H1 (cell line): ENCODE results near the gene CHST13. TPM values are rescaled to one million over a fixed set of nuclear protein-coding genes. Genes with fewer than 3 reads are reported as not detected.

Experiments used
- CTCF ChIA-PET: fragments of 300-600 bp; sonication (Branson Sonifier 250); formaldehyde crosslinking; loops from one replicate; lab custom pipeline; 2021; ENCODE audit not compliant: partially characterized antibody; lab: Charles Lee
- POLR2A ChIA-PET: fragments of 300-600 bp; sonication (Branson Sonifier 250); formaldehyde crosslinking; loops from one replicate; lab custom pipeline; 2021; ENCODE audit warnings: inconsistent platforms; ENCODE audit not compliant: partially characterized antibody; lab: Charles Lee
- DNase-seq, 2 experiments: peaks; one replicate each; pipeline versions ENCODE4 v3.0.0 to v3.0.0-alpha.2; 2010 to 2022; ENCODE audit warnings: low spot score in 2 of 2, low read depth in 1 of 2, mixed read lengths in 1 of 2
- FAIRE-seq: peaks from 2 replicates; lab custom pipeline; 2011; peaks lifted over from hg19 to GRCh38; lab: Jason Lieb, UNC
- H2AFZ ChIP-seq: 2 replicates; pipeline ENCODE4 v1.8.1; 2012; ENCODE audit warnings: low read length, inconsistent platforms
- H2AK5ac ChIP-seq: 2 replicates; pipeline ENCODE4 v1.6.1; 2013; ENCODE audit warnings: low read depth, low read length
- H2BK120ac ChIP-seq: replicated peaks from 2 replicates; pipeline ENCODE3; 2013; ENCODE audit warnings: low read depth, low read length, inconsistent platforms
- H2BK12ac ChIP-seq: 2 replicates; pipeline ENCODE4 v1.6.1; 2013; ENCODE audit warnings: low read depth, low read length
- H2BK15ac ChIP-seq: 2 replicates; pipeline ENCODE4 v1.6.1; 2013; ENCODE audit warnings: low read length
- H2BK20ac ChIP-seq: 2 replicates; pipeline ENCODE4 v1.6.1; 2013; ENCODE audit warnings: low read length
- H2BK5ac ChIP-seq: 2 replicates; pipeline ENCODE4 v1.6.1; 2013; ENCODE audit warnings: low read depth, low read length
- H3K14ac ChIP-seq: 2 replicates; pipeline ENCODE4 v1.6.1; 2013; ENCODE audit warnings: inconsistent platforms; ENCODE audit not compliant: insufficient read length
- H3K18ac ChIP-seq: 2 replicates; pipeline ENCODE4 v1.6.1; 2013; ENCODE audit warnings: low read length; ENCODE audit errors: extremely low read depth
- H3K23ac ChIP-seq: 2 replicates; pipeline ENCODE4 v1.6.1; 2013; ENCODE audit warnings: inconsistent platforms; ENCODE audit not compliant: insufficient read length
- H3K23me2 ChIP-seq: 2 replicates; pipeline ENCODE4 v1.6.1; 2013; ENCODE audit warnings: low read depth, low read length
- H3K27ac ChIP-seq: 2 replicates; pipeline ENCODE4 v1.6.1; 2011; ENCODE audit warnings: low read depth, low read length, inconsistent platforms
- H3K27me3 ChIP-seq, 4 experiments: replicated peaks in 1 of 4; 1 replicate in 1 of 4; 2 replicates in 3 of 4; pipeline versions ENCODE4 v1.6.1 to v1.8.1; 2011 to 2013; ENCODE audit warnings: low read length in 3 of 4, mild to moderate bottlenecking in 3 of 4, inconsistent platforms in 2 of 4, mixed read lengths in 2 of 4, moderate library complexity in 1 of 4; ENCODE audit not compliant: control insufficient read depth in 3 of 4, insufficient read depth in 3 of 4; ENCODE audit errors: extremely low read depth in 1 of 4
- H3K36me3 ChIP-seq, 4 experiments: 2 replicates each; pipeline versions ENCODE4 v1.6.1 to v1.8.1; 2011 to 2013; ENCODE audit warnings: mild to moderate bottlenecking in 4 of 4, low read length in 3 of 4, moderate library complexity in 2 of 4, control low read depth in 1 of 4, inconsistent platforms in 1 of 4; ENCODE audit not compliant: insufficient read depth in 4 of 4, control insufficient read depth in 2 of 4
- H3K4ac ChIP-seq: replicated peaks from 2 replicates; pipeline ENCODE3; 2013; ENCODE audit warnings: low read length, low read depth, mixed read lengths, inconsistent platforms; ENCODE audit not compliant: insufficient read length
- H3K4me1 ChIP-seq, 4 experiments: replicated peaks in 1 of 4; 1 replicate in 1 of 4; 2 replicates in 3 of 4; pipeline versions ENCODE4 v1.6.1 to v1.8.1; 2011 to 2013; ENCODE audit warnings: low read length in 3 of 4, inconsistent platforms in 2 of 4, mixed read lengths in 1 of 4; ENCODE audit not compliant: insufficient read depth in 4 of 4, control insufficient read depth in 3 of 4
- H3K4me2 ChIP-seq, 2 experiments: 2 replicates each; pipeline versions ENCODE4 v1.6.1 to v1.8.1; 2011 to 2013; ENCODE audit warnings: low read depth in 2 of 2, low read length in 2 of 2, control low read depth in 1 of 2, inconsistent platforms in 1 of 2, mild to moderate bottlenecking in 1 of 2; ENCODE audit not compliant: insufficient read depth in 1 of 2
- H3K4me3 ChIP-seq, 4 experiments: fragments of 200-600, 300-600 bp in 1 of 4; sonication (generic), shearing (Covaris generic), sonication (Bioruptor Twin) in 1 of 4; 2 replicates each; pipeline versions ENCODE4 v1.5.1 to v1.8.1; 2011 to 2016; ENCODE audit warnings: low read length in 4 of 4, low read depth in 3 of 4, control low read depth in 2 of 4, inconsistent platforms in 2 of 4, mild to moderate bottlenecking in 2 of 4, mixed read lengths in 1 of 4, moderate library complexity in 1 of 4; ENCODE audit not compliant: insufficient read depth in 2 of 4; ENCODE audit errors: extremely low read depth in 1 of 4
- H3K56ac ChIP-seq: replicated peaks from 2 replicates; pipeline ENCODE3; 2013; ENCODE audit warnings: low read depth, mild to moderate bottlenecking, mixed read lengths, low read length, inconsistent platforms; ENCODE audit not compliant: insufficient read length
- H3K79me1 ChIP-seq: 2 replicates; pipeline ENCODE4 v1.6.1; 2013; ENCODE audit warnings: low read depth, low read length, control low read depth
- H3K79me2 ChIP-seq, 2 experiments: 2 replicates each; pipeline versions ENCODE4 v1.6.1 to v1.8.1; 2012 to 2013; ENCODE audit warnings: low read length in 2 of 2, mild to moderate bottlenecking in 2 of 2, inconsistent platforms in 1 of 2; ENCODE audit not compliant: insufficient read depth in 2 of 2, control insufficient read depth in 1 of 2
- H3K9ac ChIP-seq, 4 experiments: replicated peaks in 1 of 4; 1 replicate in 1 of 4; 2 replicates in 3 of 4; pipeline versions ENCODE4 v1.6.1 to v1.8.1; 2011 to 2013; ENCODE audit warnings: low read depth in 3 of 4, low read length in 3 of 4, control low read depth in 2 of 4, mild to moderate bottlenecking in 2 of 4, moderate library complexity in 2 of 4, inconsistent platforms in 1 of 4; ENCODE audit errors: extremely low read depth in 1 of 4
- H3K9me3 ChIP-seq, 2 experiments: 2 replicates each; pipeline versions ENCODE4 v1.6.1 to v1.8.1; 2012 to 2013; ENCODE audit warnings: mild to moderate bottlenecking in 2 of 2, moderate library complexity in 2 of 2, control low read depth in 1 of 2, inconsistent platforms in 1 of 2, low read depth in 1 of 2, low read length in 1 of 2, mixed read lengths in 1 of 2; ENCODE audit not compliant: insufficient read depth in 2 of 2
- H4K20me1 ChIP-seq, 2 experiments: replicated peaks in 1 of 2; 2 replicates each; pipeline versions ENCODE3 to v1.8.1; 2011 to 2013; ENCODE audit warnings: inconsistent platforms in 2 of 2, low read length in 2 of 2, mild to moderate bottlenecking in 1 of 2; ENCODE audit not compliant: insufficient read depth in 2 of 2, control insufficient read depth in 1 of 2
- H4K5ac ChIP-seq: 2 replicates; pipeline ENCODE4 v1.6.1; 2013; ENCODE audit warnings: low read length, low read depth, mixed read lengths, inconsistent platforms; ENCODE audit not compliant: insufficient read length
- H4K8ac ChIP-seq: 2 replicates; pipeline ENCODE4 v1.8.0; 2013; ENCODE audit warnings: mild to moderate bottlenecking, moderate library complexity, low read length, inconsistent platforms; ENCODE audit not compliant: insufficient read depth; ENCODE audit errors: extremely low read depth
- H4K91ac ChIP-seq: replicated peaks from 2 replicates; pipeline ENCODE3; 2013; ENCODE audit warnings: low read length, mixed read lengths, inconsistent platforms; ENCODE audit not compliant: insufficient read length
- CBX8 ChIP-seq: fragments of 300-800, 300-1000 bp; sonication (generic); IDR thresholded peaks from 2 replicates; pipeline ENCODE4 v1.7.1; 2016; ENCODE audit warnings: low read depth, low read length, borderline replicate concordance
- CHD2 ChIP-seq: IDR thresholded peaks from 2 replicates; pipeline ENCODE4 v1.6.1; 2012; ENCODE audit warnings: low read length, improper control_type of control experiment
- GTF2F1 ChIP-seq: IDR thresholded peaks from 2 replicates; pipeline ENCODE4 v1.6.1; 2012; ENCODE audit warnings: low read depth, low read length, improper control_type of control experiment, borderline replicate concordance
- HDAC6 ChIP-seq: IDR thresholded peaks from one replicate; pipeline ENCODE4 v1.7.1; 2012; ENCODE audit warnings: low read depth, mild to moderate bottlenecking, inconsistent platforms, low read length, moderate library complexity
- JUN ChIP-seq: IDR thresholded peaks from 2 replicates; pipeline ENCODE4 v1.6.1; 2011; ENCODE audit warnings: low read depth, mild to moderate bottlenecking, improper control_type of control experiment, low read length
- KDM4A ChIP-seq: IDR thresholded peaks from one replicate; pipeline ENCODE4 v1.7.1; 2012; ENCODE audit warnings: low read depth, mild to moderate bottlenecking, moderate library complexity, low read length, inconsistent platforms; ENCODE audit not compliant: severe bottlenecking
- PHF8 ChIP-seq: fragments of 200-600 bp; sonication (generic); conservative IDR thresholded peaks from 2 replicates; pipeline ENCODE4 v1.7.1; 2012; ENCODE audit warnings: low read depth, mild to moderate bottlenecking, inconsistent platforms, low read length, moderate library complexity
- POLR2A ChIP-seq, 2 experiments: IDR thresholded peaks; 1 replicate in 1 of 2; 2 replicates in 1 of 2; pipeline ENCODE4 v1.6.1; 2011; ENCODE audit warnings: low read depth in 2 of 2, low read length in 2 of 2, mild to moderate bottlenecking in 2 of 2; ENCODE audit errors: control extremely low read depth in 1 of 2
- RAD21 ChIP-seq, 2 experiments: IDR thresholded peaks in 1 of 2; conservative IDR thresholded peaks in 1 of 2; 2 replicates each; pipeline ENCODE4 v1.6.1; 2011; ENCODE audit warnings: low read depth in 2 of 2, low read length in 2 of 2, improper control_type of control experiment in 1 of 2, inconsistent platforms in 1 of 2, mild to moderate bottlenecking in 1 of 2, moderate library complexity in 1 of 2
- RNF2 ChIP-seq: fragments of 200-900, 300-1000 bp; sonication (generic); IDR thresholded peaks from 2 replicates; pipeline ENCODE4 v1.7.1; 2016; ENCODE audit warnings: borderline replicate concordance, low read depth, mild to moderate bottlenecking, antibody characterized with exemption, low read length; ENCODE audit not compliant: poor library complexity, severe bottlenecking; ENCODE audit errors: missing control alignments
- SIN3A ChIP-seq, 2 experiments: IDR thresholded peaks in 1 of 2; conservative IDR thresholded peaks in 1 of 2; 2 replicates each; pipeline ENCODE4 v1.6.1; 2011 to 2012; ENCODE audit warnings: low read length in 2 of 2, improper control_type of control experiment in 1 of 2, low read depth in 1 of 2, mild to moderate bottlenecking in 1 of 2
- SIX5 ChIP-seq: IDR thresholded peaks from 2 replicates; pipeline ENCODE4 v1.6.1; 2011; ENCODE audit warnings: mild to moderate bottlenecking, low read depth, low read length
- SP1 ChIP-seq: IDR thresholded peaks from 2 replicates; pipeline ENCODE4 v1.6.1; 2011; ENCODE audit warnings: low read depth, low read length
- TCF12 ChIP-seq: IDR thresholded peaks from 2 replicates; pipeline ENCODE4 v1.6.1; 2011; ENCODE audit warnings: low read depth, mild to moderate bottlenecking, low read length
- WGBS, 2 experiments: shearing (Covaris generic) in 1 of 2; methylation state at CpG; one replicate each; pipeline versions ENCODE4 v1.1.6 to v1.1.7; 2013 to 2015; ENCODE audit warnings: low lambda C conversion rate in 2 of 2, mixed read lengths in 2 of 2, inconsistent platforms in 1 of 2, low coverage in 1 of 2, missing lambda C conversion rate in 1 of 2; ENCODE audit not compliant: insufficient replicate concordance in 2 of 2, insufficient coverage in 1 of 2, insufficient read length in 1 of 2; ENCODE audit errors: extremely low coverage in 1 of 2, missing lambda C conversion rate in 1 of 2; 5-methylcytosine and 5-hydroxymethylcytosine counted together
- polyA plus RNA-seq, 7 experiments: library from polyadenylated mRNA; depleted of rRNA in 3 of 7; stranded (reverse) in 5 of 7; unstranded in 2 of 7; fragments of >200 nt in 5 of 7; fragments of 200-250 nt in 2 of 7; gene quantifications; 1 replicate in 5 of 7; 2 replicates in 1 of 7; 4 replicates in 1 of 7; pipeline versions ENCODE4 v1.2.1 to v1.2.3, GENCODE V29; 2011 to 2013; ENCODE audit warnings: missing spikeins in 2 of 7, mixed read lengths in 2 of 7
- total RNA-seq: library from RNA; stranded (reverse); fragmentation: NEBNext Ultra II Directional; extraction: Animal tissue kit (Norgen Biotek cat#: 25700); gene quantifications from 2 replicates; pipeline ENCODE4 v1.2.1, GENCODE V29; 2021

CHST13 gene
- total and polyA plus RNA-seq, 2 of the 8 experiments (the other 6 are each of a cell fraction or from before 2014, with no cell fraction given), result 5.4 to 11.7 TPM

DNA sequence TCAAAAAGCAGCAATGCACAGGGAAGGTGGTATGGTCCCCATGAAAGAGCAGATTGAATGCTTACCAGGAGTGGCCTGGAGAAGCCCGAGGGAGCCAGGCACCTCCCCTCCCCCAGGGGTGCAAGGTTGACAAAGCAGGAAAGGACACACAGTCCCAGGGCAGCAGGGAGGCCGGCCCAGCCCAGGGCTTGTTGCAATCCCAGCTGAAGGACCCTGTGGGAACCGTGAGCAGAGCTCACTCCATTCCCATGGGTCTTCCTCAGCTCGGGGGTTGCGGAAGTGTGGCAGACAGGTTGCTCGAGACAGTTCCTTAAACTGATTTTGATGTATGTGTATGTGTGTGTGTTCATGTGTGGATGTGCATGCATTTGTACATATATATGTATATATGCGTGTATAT, 22.2 kb upstream of the CHST13 start:
- no peak overlapping the region for H3K4me3 ChIP-seq
- H2BK12ac ChIP-seq, result no peak overlapping the region
- H2BK5ac ChIP-seq, result no peak overlapping the region; the same call in 1 of the 2 replicates
- no peak for FAIRE-seq
- no peak overlapping the region for H2AFZ ChIP-seq
- H3K23me2 ChIP-seq, result peaks cover 2% of the 10 kb centered on the region; the same call in 1 of the 2 replicates
- H3K18ac ChIP-seq, result no peak overlapping the region
- no peak overlapping the region for H3K23ac ChIP-seq
- no peaks in the 10 kb centered on the region for H3K9me3 ChIP-seq
- H3K4me1 ChIP-seq, result peaks cover 0 to 22% (median 16%) of the 10 kb centered on the region in 4 experiments; a peak in 6 of 7 replicates
- ChIA-PET CTCF (interaction anchor here (0.5 to 6.6 kb wide), 5 partner anchors 10 to 527 kb away, joined by 3 to 49 read pairs (median 3); no protein-coding TSS in a partner anchor), POLR2A (no interaction called here)
- H3K36me3 ChIP-seq, result no peaks in the 10 kb centered on the region; a peak in 1 of 8 replicates
- H4K5ac ChIP-seq, result no peak overlapping the region
- H3K79me1 ChIP-seq, result no peaks in the 10 kb centered on the region; the same call in 1 of the 2 replicates
- peaks cover 0 to 3% of the 10 kb centered on the region in 2 experiments; a peak in 1 of 4 replicates for H3K79me2 ChIP-seq
- 75% methylated on average over 7 of the region's 7 CpGs; no CpG with 5 or more reads in 1 of the 2 experiments for WGBS, 2 experiments
- peak overlapping the region; percentile 50 for H3K4ac ChIP-seq
- H4K8ac ChIP-seq, result no peak overlapping the region
- no peak overlapping the region for H3K56ac ChIP-seq
- no peak overlapping the region for H3K14ac ChIP-seq
- no peak overlapping the region; the same call in 1 of the 2 replicates for H2AK5ac ChIP-seq
- peaks cover 0 to 6% of the 10 kb centered on the region in 2 experiments for H4K20me1 ChIP-seq
- H2BK15ac ChIP-seq, result no peak overlapping the region
- no peak overlapping the region for H3K9ac ChIP-seq
- H2BK20ac ChIP-seq, result no peak overlapping the region
- no peak overlapping the region for H3K27ac ChIP-seq
- H4K91ac ChIP-seq, result no peak overlapping the region
- H3K27me3 ChIP-seq, result no peaks in the 10 kb centered on the region; a peak in 1 of 7 replicates
- no peak overlapping the region for H2BK120ac ChIP-seq
- no peak for DNase-seq
- H3K4me2 ChIP-seq, result no peak overlapping the region
- TF ChIP-seq RNF2 (no peak), TCF12 (no peak), HDAC6 (no peak), RAD21 (IDR thresholded peaks at IDR 0.05 in 1 of 2, conservative IDR thresholded peaks at IDR 0.05 in 1 of 2; ENCODE audit: low read depth in 2 of 2, low read length in 2 of 2) (no peak), KDM4A (no peak), SP1 (no peak), POLR2A (IDR thresholded peaks at IDR 0.05; ENCODE audit: control extremely low read depth in 1 of 2, low read depth in 2 of 2, low read length in 2 of 2) (no peak), PHF8 (no peak), CBX8 (no peak), CHD2 (no peak), SIX5 (no peak), GTF2F1 (no peak), JUN (no peak), SIN3A (conservative IDR thresholded peaks at IDR 0.05 in 1 of 2, IDR thresholded peaks at IDR 0.05 in 1 of 2; ENCODE audit: low read depth in 1 of 2, low read length in 2 of 2) (no peak)
